B cell (primary cell): ENCODE data around the gene SLC6A18. TPM values are rescaled to one million over a fixed set of nuclear protein-coding genes. Genes with fewer than 3 reads are reported as not detected.

Experiments used
- ATAC-seq: fragments of 200-7000 bp; cut with Tn5 transposase; one replicate; pipeline ENCODE4 v1.10.0; 2021; ENCODE audit warnings: low read depth, mild to moderate bottlenecking, moderate number of reproducible peaks, moderate library complexity
- CTCF ChIA-PET: fragments of 350-600 bp; sonication (Branson Sonifier 250); formaldehyde crosslinking; loops from one replicate; lab custom pipeline; 2021; ENCODE audit warnings: antibody characterized with exemption, inconsistent platforms; lab: Charles Lee
- POLR2A ChIA-PET: fragments of 350-600 bp; sonication (Branson Sonifier 250); formaldehyde crosslinking; loops from one replicate; lab custom pipeline; 2021; ENCODE audit warnings: antibody characterized with exemption; lab: Charles Lee
- DNase-seq: peaks from one replicate; pipeline ENCODE4 v3.0.0; 2013
- H2AFZ ChIP-seq: 2 replicates; pipeline ENCODE4 v1.6.1; 2012; ENCODE audit warnings: mild to moderate bottlenecking, low read depth, low read length; ENCODE audit not compliant: insufficient read depth, poor library complexity, severe bottlenecking
- H3K27ac ChIP-seq, 2 donors: 1 replicate in 1 of 2; 2 replicates in 1 of 2; pipeline ENCODE4 v1.5.1; 2012 to 2013; ENCODE audit warnings: low read length in 2 of 2, mild to moderate bottlenecking in 2 of 2, moderate library complexity in 1 of 2
- H3K27me3 ChIP-seq, 4 experiments: fragments of 200-600 bp in 1 of 4; sonication (generic) in 1 of 4; replicated peaks in 1 of 4; 1 replicate in 2 of 4; 2 replicates in 2 of 4; pipeline versions ENCODE4 v1.6.1 to v1.7.0; 2013 to 2016; ENCODE audit warnings: low read length in 3 of 4, mild to moderate bottlenecking in 2 of 4, mixed read lengths in 1 of 4, moderate library complexity in 1 of 4; ENCODE audit not compliant: insufficient read depth in 4 of 4, control insufficient read depth in 3 of 4; ENCODE audit errors: control extremely low read depth in 1 of 4
- H3K36me3 ChIP-seq, 2 experiments: replicated peaks in 1 of 2; 1 replicate in 1 of 2; 2 replicates in 1 of 2; pipeline versions ENCODE4 v1.6.1 to v1.7.1; 2013; ENCODE audit warnings: low read length in 1 of 2; ENCODE audit not compliant: insufficient read depth in 2 of 2, control insufficient read depth in 1 of 2; ENCODE audit errors: control extremely low read depth in 1 of 2, extremely low read depth in 1 of 2
- H3K4me1 ChIP-seq, 2 donors: fragments of 200-600 bp in 1 of 2; sonication (generic) in 1 of 2; 1 replicate in 1 of 2; 2 replicates in 1 of 2; pipeline versions ENCODE4 v1.5.1 to v1.6.1; 2013 to 2017; ENCODE audit warnings: low read length in 2 of 2; ENCODE audit not compliant: control insufficient read depth in 2 of 2, insufficient read depth in 2 of 2
- H3K4me2 ChIP-seq: replicated peaks from 2 replicates; pipeline ENCODE3; 2012; ENCODE audit warnings: mild to moderate bottlenecking, low read depth, low read length; ENCODE audit not compliant: poor library complexity, severe bottlenecking
- H3K4me3 ChIP-seq, 5 experiments: fragments of 200-600 bp in 1 of 5; sonication (generic) in 1 of 5; 1 replicate in 3 of 5; 2 replicates in 2 of 5; pipeline versions ENCODE4 v1.5.1 to v1.7.0; 2011 to 2016; ENCODE audit warnings: low read length in 4 of 5, mild to moderate bottlenecking in 4 of 5, low read depth in 2 of 5, control low read depth in 1 of 5, moderate library complexity in 1 of 5; ENCODE audit not compliant: insufficient read depth in 1 of 5; ENCODE audit errors: control extremely low read depth in 1 of 5, extremely low read depth in 1 of 5
- H3K79me2 ChIP-seq: fragments of 200-600 bp; sonication (generic); one replicate; pipeline ENCODE4 v1.6.0; 2016; ENCODE audit warnings: low read length; ENCODE audit not compliant: control insufficient read depth, insufficient read depth
- H3K9ac ChIP-seq: fragments of 200-600 bp; sonication (generic); 2 replicates; pipeline ENCODE4 v1.6.1; 2017; ENCODE audit warnings: mild to moderate bottlenecking, low read length, moderate library complexity
- H3K9me3 ChIP-seq, 3 donors: one replicate each; pipeline versions ENCODE4 v1.6.1 to v1.7.1; 2013; ENCODE audit warnings: low read length in 2 of 3; ENCODE audit not compliant: control insufficient read depth in 2 of 3, insufficient read depth in 1 of 3; ENCODE audit errors: control extremely low read depth in 1 of 3
- H4K20me1 ChIP-seq: 2 replicates; pipeline ENCODE4 v1.6.0; 2012; ENCODE audit warnings: mild to moderate bottlenecking, low read length; ENCODE audit not compliant: insufficient read depth, control insufficient read depth, poor library complexity, severe bottlenecking
- H3K27ac Mint-ChIP-seq: one replicate; pipeline ENCODE4 v1.8.0; 2021; ENCODE audit warnings: mixed read lengths
- H3K27me3 Mint-ChIP-seq: one replicate; pipeline ENCODE4 v1.8.0; 2021; ENCODE audit warnings: mixed read lengths
- H3K4me1 Mint-ChIP-seq: one replicate; pipeline ENCODE4 v1.8.0; 2021; ENCODE audit warnings: mixed read lengths
- H3K4me3 Mint-ChIP-seq: one replicate; pipeline ENCODE4 v1.8.0; 2021; ENCODE audit warnings: mixed read lengths
- H3K9me3 Mint-ChIP-seq: one replicate; pipeline ENCODE4 v1.8.0; 2022; ENCODE audit warnings: mixed read lengths; ENCODE audit not compliant: insufficient read depth
- EZH2 ChIP-seq: IDR thresholded peaks from 2 replicates; pipeline ENCODE4 v1.6.1; 2012; ENCODE audit warnings: borderline replicate concordance, low read depth, mild to moderate bottlenecking, moderate library complexity, low read length; ENCODE audit not compliant: insufficient read depth, poor library complexity, severe bottlenecking
- WGBS: methylation state at CpG from one replicate; pipeline ENCODE4 v1.1.5; 2013; ENCODE audit warnings: missing lambda C conversion rate; ENCODE audit not compliant: insufficient coverage; 5-methylcytosine and 5-hydroxymethylcytosine counted together
- intact Hi-C: fragments of 100-400 bp; cut with micrococcal nuclease; formaldehyde crosslinking; loops from one replicate; pipeline ENCODE4 v1.10.0; 2022
- polyA plus RNA-seq: library from polyadenylated mRNA; depleted of rRNA; stranded (reverse); fragments of >200 nt; gene quantifications from 2 replicates; pipeline ENCODE4 v1.2.3, GENCODE V29; 2012
- total RNA-seq, 2 donors: library from RNA; stranded (reverse); fragments of 120-200 nt in 1 of 2; gene quantifications; 1 replicate in 1 of 2; 2 replicates in 1 of 2; pipeline versions ENCODE4 v1.2.3 to v1.2.4, GENCODE V29; 2013 to 2022
- TF ChIP-seq, protein P1 (sequence below): fragments of 200-600 bp; IDR thresholded peaks from one replicate; pipeline ENCODE4 v1.8.0; 2022; ENCODE audit warnings: antibody characterized with exemption, mild to moderate bottlenecking

The SLC6A18 gene
- total and polyA plus RNA-seq, 2 donors (not counting 1 experiment from before 2014, with no cell fraction given): not detected

DNA sequence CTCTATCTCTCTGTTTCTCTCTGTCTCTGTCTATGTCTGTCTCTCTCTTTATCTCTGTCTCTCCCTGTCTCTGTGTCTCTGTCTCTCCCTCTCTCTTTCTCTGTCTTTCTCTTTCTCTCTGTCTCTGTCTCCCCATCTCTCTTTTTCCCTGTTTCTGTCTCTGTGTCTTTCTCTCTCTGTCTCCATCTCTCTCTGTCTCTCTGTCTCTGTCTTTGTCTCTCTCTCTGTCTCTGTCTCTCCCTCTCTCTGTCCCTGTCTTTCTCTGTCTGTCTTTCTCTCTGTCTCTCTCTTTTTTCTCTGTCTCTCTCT, 25.9 kb upstream of the SLC6A18 start:
- Histone ChIP-seq H3K79me2 (no peaks in the 10 kb centered on the region), H2AFZ (no peak overlapping the region)
- no peak for ATAC-seq

DNA sequence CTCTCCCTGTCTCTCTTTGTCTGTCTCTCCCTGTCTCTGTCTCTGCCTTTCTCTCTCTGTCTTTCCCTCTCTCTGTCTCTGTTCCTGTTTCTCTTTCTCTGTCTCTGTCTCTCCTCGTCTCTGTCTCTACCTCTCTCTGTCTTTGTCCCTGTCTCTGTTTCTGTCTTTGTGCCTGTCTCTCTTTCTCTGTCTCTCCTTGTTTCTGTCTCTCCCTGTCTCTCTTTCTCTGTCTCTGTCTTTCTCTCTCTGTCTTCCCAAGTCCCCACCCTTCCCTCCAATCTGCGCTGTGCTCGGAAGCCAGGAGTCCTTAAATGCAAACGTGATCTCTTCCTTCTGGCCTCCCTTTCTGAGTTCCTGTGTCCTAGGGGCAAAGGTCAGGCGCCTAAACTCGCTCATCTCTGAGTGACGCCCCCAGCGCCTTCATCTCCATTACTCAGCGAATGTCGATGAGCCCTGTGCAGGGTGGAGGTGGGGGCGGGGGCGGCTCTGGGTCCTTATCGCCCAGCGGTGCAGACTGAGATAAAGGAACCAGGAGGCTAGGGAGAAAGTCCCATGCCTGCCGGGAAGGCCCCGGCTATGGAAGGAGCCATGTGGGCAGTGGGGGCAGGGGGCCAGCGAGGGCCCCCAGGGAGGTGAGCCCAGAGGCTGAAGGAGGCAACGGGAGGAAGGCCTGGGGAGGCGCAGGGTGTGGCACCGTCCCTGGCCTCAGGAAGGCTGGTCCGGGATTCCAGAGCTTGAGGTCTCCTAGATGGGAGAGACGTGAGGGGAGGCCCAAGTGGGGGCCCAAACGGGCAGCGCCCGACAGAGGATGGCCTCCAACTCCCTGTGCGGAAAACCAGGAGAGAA, 25.3 kb upstream of the SLC6A18 start:
- intact Hi-C loops: no loop called here
- Histone ChIP-seq H2AFZ (no peak overlapping the region), H3K36me3 (no peaks in the 10 kb centered on the region), H3K4me2 (no peak overlapping the region), H3K4me3 (no peak overlapping the region), H3K4me1 (no peaks in the 10 kb centered on the region), H3K9me3 (no peaks in the 10 kb centered on the region), H3K9ac (no peak overlapping the region), H3K27me3 (peaks cover 0 to 4% (median 2%) of the 10 kb centered on the region in 4 experiments), H3K27ac (no peak overlapping the region), H4K20me1 (no peaks in the 10 kb centered on the region), H3K79me2 (no peaks in the 10 kb centered on the region)
- peaks cover 8% of the 10 kb centered on the region for H3K27me3 Mint-ChIP-seq
- no peak overlapping the region for H3K4me3 Mint-ChIP-seq
- ATAC-seq (no peak), DNase-seq (no peak)
- TF ChIP-seq, protein P1, sequence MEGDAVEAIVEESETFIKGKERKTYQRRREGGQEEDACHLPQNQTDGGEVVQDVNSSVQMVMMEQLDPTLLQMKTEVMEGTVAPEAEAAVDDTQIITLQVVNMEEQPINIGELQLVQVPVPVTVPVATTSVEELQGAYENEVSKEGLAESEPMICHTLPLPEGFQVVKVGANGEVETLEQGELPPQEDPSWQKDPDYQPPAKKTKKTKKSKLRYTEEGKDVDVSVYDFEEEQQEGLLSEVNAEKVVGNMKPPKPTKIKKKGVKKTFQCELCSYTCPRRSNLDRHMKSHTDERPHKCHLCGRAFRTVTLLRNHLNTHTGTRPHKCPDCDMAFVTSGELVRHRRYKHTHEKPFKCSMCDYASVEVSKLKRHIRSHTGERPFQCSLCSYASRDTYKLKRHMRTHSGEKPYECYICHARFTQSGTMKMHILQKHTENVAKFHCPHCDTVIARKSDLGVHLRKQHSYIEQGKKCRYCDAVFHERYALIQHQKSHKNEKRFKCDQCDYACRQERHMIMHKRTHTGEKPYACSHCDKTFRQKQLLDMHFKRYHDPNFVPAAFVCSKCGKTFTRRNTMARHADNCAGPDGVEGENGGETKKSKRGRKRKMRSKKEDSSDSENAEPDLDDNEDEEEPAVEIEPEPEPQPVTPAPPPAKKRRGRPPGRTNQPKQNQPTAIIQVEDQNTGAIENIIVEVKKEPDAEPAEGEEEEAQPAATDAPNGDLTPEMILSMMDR: no peak
- no peak for TF ChIP-seq EZH2
- 86% methylated on average over 21 of the region's 26 CpGs for WGBS
- CTCF ChIA-PET: no interaction called here
- POLR2A ChIA-PET: no interaction called here
- no peaks in the 10 kb centered on the region for H3K9me3 Mint-ChIP-seq
- H3K27ac Mint-ChIP-seq: no peak overlapping the region
- H3K4me1 Mint-ChIP-seq: no peaks in the 10 kb centered on the region

More for the DNA sequence above, 25.9 kb upstream of the SLC6A18 start:
- Histone ChIP-seq H3K9ac (no peak overlapping the region), H4K20me1 (no peaks in the 10 kb centered on the region), H3K27ac (no peak overlapping the region), H3K27me3 (peaks cover 0 to 4% (median 2%) of the 10 kb centered on the region in 4 experiments), H3K4me3 (no peak overlapping the region), H3K4me2 (no peak overlapping the region), H3K4me1 (no peaks in the 10 kb centered on the region), H3K9me3 (no peaks in the 10 kb centered on the region), H3K36me3 (no peaks in the 10 kb centered on the region)
- ChIA-PET CTCF (no interaction called here), POLR2A (no interaction called here)
- no peak for DNase-seq
- Mint-ChIP-seq H3K27me3 (peaks cover 7% of the 10 kb centered on the region), H3K4me3 (no peak overlapping the region), H3K9me3 (no peaks in the 10 kb centered on the region), H3K27ac (no peak overlapping the region), H3K4me1 (no peaks in the 10 kb centered on the region)
- TF ChIP-seq, protein P1: no peak
- no peak for TF ChIP-seq EZH2
- intact Hi-C loops: no loop called here
